ENCODE results near the gene WDR83. TPM values are rescaled to one million over a fixed set of nuclear protein-coding genes. Genes with fewer than 3 reads are reported as not detected.
"Not testable (repeated sequence)": the region's sequence is repeated elsewhere in the genome, so short reads cannot be mapped to it uniquely, and the experiment has no call there.

Gene WDR83
- total RNA-seq, result 10.2 and 13.8 TPM in 2 replicates

DNA sequence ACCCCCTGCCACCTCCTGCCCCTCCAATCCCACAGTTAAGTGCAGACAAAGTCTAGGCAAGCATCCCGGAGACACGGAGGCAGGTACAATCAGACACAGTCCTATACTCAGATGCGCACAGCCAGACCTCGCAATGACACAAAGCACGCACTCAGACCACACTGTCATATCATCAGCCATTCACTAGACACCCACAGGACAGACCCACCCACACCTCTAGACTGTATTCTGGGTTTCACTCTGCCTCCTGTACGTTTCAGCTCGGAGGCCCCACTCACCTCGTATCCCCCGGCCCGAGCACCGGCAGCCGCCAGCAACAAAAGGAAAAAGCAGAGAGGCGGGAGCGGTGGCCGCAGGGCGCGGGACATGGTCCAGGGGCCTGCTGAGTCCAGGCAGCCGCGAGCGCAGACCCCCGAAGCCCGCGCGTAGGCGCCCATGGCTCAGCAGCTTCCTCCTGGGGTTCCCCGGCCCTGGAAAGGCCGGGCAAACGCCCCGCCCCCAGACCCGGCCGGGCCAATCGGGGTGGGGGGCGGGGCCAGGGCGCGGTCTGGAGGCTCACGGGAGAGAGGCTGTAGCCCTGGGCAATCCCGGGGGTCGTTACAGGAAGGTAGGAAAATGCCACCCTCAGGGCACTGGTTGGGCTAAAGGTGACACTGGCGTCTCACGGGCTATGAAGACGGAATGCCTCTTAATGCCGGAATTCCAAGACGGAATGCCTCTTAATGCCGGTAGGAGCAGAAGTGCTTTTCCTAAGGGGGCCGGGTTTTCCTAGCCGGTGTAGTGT is at the start of gene WDR83, which contains the start of gene MAN2B1:
TSS of gene WDR83 (plus strand) at position 543 of the 784 bp plus-strand sequence. CDS start 2,984 bp downstream, outside the sequence.
TSS of gene MAN2B1 (minus strand) at position 478 of the 784 bp plus-strand sequence. CDS start at position 437, 41 bp downstream.
- no peak for DNase-seq (ENCODE audit: extremely low read depth, low read depth, low spot score)

- DNase-seq (ENCODE audit: extremely low read depth, low read depth, low spot score), result no peak
Observed at GRCh38 chr19:12617646-12618045, 49.0 kb upstream of the WDR83 start.

DNA sequence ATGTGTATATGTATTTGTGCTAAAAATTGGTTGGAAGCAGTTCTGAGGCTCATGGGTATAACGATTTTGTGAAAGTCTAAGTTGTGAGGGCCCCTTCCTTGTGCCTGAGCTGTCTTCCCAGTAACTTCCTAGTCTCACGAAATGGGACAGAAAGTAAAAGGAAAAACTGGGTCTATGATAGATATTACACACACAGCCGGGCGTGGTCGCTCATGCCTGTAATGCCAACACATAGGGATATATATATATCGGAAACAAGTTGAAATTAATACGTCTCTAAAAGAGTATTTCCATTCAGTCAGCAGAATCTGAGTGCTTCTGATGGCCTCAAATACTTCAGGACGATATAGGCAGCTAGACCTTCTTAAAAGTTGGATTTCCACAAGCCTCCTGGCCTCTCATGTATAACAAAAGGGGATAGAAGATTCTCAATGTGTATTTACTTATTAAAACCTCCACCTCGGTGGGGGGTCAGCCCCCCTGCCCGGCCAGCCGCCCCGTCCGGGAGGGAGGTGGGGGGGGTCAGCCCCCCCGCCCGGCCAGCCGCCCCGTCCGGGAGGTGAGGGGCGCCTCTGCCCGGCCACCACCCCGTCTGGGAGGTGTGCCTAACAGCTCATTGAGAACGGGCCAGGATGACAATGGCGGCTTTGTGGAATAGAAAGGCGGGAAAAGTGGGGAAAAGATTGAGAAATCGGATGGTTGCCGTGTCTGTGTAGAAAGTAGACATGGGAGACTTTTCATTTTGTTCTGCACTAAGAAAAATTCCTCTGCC is 45.2 kb upstream of the WDR83 start:
- not testable (repeated sequence) for DNase-seq (ENCODE audit: extremely low read depth, low read depth, low spot score)

DNA sequence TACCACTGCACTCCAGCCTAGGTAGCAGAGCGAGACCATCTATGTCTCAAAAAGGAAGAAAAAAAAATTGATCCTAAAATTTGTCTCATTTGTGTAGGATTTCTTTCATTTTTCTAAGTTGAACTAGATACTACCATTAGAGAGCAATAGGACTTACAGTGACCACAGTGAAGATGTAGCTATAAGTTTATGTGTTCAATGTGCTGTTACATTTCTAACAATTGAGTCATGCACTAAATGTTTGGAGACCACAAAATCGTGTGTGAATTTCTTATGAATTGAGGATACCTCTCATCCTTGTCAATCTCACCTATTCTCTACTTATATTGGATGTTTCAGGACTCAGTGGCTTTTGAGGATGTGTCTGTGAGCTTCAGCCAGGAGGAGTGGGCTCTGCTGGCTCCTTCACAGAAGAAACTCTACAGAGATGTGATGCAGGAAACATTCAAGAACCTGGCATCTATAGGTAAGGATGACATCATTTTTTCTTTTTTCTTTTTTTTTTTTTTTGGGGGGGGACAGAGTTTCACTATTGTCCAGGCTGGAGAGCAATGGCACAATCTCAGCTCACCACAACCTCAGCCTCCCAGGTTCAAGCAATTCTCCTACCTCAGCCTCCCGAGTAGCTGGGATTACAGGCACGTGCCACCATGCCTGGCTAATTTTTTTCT is 43.1 kb upstream of the WDR83 start:
- DNase-seq (ENCODE audit: extremely low read depth, low read depth, low spot score), result no peak

DNA sequence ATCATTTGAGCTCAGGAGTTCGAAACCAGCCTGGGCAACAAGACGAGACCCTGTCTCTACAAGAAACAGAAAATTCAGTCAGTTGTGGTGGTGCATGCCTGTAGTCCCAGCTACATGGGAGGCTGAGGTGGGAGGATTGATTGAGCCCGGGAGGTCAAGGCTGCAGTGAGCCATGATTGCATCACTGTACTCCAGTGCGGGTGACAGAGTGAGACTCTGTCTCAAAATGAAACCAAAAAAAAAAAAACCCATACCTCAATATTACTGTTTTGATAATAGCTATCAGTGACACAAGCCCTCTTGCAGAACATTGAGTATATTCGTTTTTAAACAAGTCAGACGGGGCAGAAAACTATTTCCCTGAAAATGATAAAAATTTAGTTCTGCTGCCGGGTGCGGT is 39.6 kb upstream of the WDR83 start:
- no peak for DNase-seq (ENCODE audit: extremely low read depth, low read depth, low spot score)

- DNase-seq (ENCODE audit: extremely low read depth, low read depth, low spot score), result no peak
Observed at GRCh38 chr19:12628040-12629022, 38.3 kb upstream of the WDR83 start.

- DNase-seq (ENCODE audit: extremely low read depth, low read depth, low spot score), result no peak
Observed at GRCh38 chr19:12629215-12629614, 37.4 kb upstream of the WDR83 start.

GRCh38 chr19:12636631-12637030 is 30.0 kb upstream of the WDR83 start:
- DNase-seq (ENCODE audit: extremely low read depth, low read depth, low spot score), result no peak

DNA sequence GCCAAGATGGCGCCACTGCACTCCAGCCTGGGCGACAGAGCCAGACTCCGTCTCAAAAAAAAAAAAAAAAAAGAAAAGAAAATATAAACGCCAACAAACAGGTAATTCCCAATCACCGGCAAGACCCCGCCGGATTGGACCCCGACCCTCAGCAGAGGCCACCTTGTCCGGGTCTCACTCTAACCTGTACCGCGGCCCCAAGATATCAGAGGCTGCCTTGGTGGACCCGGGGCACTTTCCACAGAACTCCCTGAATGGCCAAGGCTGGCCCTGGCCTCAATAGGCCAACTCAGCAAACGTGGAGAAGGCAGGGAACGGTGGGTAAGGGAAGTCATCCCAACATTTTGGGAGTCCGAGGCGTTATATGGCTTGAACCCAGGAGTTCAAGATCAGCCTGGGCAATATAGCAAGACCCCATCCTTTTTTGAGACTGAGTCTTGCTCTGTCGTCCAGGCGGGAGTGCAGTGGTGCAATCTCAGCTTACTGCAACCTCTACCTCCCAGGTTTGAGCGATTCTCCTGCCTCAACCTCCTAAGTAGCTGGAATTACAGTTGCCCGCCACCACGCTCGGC is 27.9 kb upstream of the WDR83 start:
- DNase-seq (ENCODE audit: extremely low read depth, low read depth, low spot score), result no peak

- DNase-seq (ENCODE audit: extremely low read depth, low read depth, low spot score), result peak; percentile 31
Observed at GRCh38 chr19:12639901-12640613, 26.6 kb upstream of the WDR83 start.

- no peak for DNase-seq (ENCODE audit: extremely low read depth, low read depth, low spot score)
Observed at GRCh38 chr19:12641456-12641855, 25.2 kb upstream of the WDR83 start.

DNA sequence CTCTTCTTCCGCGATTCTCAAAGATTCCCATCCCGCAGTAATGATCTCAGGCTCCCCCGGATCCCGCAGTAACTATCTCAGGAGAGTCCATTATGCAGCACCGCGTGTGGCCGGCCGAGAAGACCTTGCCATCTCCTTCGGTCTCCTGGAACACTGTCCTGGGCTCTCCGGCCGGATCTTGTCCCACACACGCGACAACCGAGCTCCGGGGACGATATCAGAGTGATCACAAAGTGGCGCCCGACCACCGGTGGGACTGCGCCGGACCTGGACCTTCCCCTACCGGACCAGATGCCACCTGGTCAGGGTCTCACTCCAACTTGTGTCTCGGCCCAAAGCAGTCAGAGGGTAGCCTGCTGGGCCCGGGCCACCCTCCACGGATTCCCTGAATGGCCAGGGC is 24.1 kb upstream of the WDR83 start:
- DNase-seq (ENCODE audit: extremely low read depth, low read depth, low spot score), result no peak

- DNase-seq (ENCODE audit: extremely low read depth, low read depth, low spot score), result not testable (repeated sequence)
Observed at GRCh38 chr19:12643716-12644115, 22.9 kb upstream of the WDR83 start.

DNA sequence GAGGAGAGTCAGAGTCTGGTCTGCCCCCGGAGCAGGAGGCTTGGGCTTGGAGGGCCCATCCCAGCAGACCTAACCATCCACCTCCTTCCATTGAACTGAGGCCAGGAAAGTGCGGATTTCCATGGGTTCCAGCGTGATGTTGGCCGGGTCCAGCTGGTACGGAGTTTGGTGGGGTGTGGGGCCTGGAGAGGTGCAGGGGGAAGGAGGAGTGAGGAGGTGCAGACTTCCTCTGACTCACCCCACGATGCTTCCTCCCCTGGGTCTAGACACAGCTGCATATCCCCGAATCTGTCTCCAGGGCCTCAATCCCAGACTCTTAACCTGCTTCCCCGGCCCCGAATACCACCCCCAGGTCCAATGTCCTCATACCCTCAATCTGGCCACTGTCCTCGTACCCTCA is 20.1 kb upstream of the WDR83 start:
- no peak for DNase-seq (ENCODE audit: extremely low read depth, low read depth, low spot score)

- DNase-seq (ENCODE audit: extremely low read depth, low read depth, low spot score), result no peak
Observed at GRCh38 chr19:12647047-12647446, 19.6 kb upstream of the WDR83 start.

DNA sequence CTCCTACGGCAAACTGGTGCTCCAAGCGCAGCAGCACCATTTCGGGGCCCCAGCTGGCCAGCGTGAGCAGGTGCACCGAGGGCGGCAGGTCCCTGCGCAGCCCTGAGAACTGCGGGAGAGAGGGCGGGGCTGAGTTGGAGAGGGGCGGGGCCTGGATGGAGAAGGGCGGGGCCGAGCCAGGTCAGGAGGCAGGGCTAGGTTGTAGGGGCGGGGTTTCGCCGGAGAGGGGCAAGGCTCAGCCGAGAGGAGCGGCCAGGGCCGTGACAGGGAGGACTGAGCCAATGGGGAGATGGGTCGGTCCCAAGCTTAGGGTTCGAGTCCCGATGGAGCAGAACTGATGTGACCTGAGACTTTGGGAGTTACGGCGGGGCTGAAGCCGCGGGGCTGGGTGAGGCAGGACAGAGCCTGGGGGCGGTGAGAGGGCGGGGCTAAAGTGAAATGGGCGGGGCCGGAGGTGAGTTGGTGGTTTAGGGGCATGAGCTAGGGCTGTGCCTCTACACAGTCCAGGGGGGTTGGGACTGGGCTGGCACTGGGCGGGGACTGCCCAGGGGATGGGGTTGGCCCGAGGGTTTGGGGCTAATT is 19.0 kb upstream of the WDR83 start:
- no peak for DNase-seq (ENCODE audit: extremely low read depth, low read depth, low spot score)

DNA sequence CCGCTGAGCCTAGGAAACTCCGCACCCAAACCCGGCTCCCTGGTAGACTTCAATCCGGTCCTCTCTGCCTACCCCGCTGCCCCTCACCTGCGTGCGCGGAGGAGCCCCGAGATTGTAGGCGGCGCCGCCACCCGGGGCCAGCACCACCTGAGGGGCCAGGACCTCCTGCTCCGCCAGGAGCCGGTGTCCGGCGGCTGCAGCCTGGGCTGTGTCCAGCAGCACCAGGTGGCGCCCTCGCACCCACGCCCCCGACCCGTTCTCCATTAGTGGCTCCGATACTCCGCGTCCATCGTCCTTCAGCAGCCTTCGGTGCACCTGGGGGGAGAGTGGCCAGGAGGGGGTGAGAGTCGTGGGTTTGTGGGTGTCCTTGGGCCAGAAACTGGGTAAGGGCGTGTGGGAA is 18.5 kb upstream of the WDR83 start:
- no peak for DNase-seq (ENCODE audit: extremely low read depth, low read depth, low spot score)

- no peak for DNase-seq (ENCODE audit: extremely low read depth, low read depth, low spot score)
Observed at GRCh38 chr19:12649941-12650340, 16.7 kb upstream of the WDR83 start.

GRCh38 chr19:12652219-12652618 is 14.4 kb upstream of the WDR83 start:
- DNase-seq (ENCODE audit: extremely low read depth, low read depth, low spot score), result no peak
